GM23338 (cell line): Measurements from ENCODE around the gene MCTP1. TPM values are rescaled to one million over a fixed set of nuclear protein-coding genes. Genes with fewer than 3 reads are reported as not detected.

Source experiments
- ATAC-seq: fragments of 200-7000 bp; cut with Tn5 transposase; 3 replicates; pipeline ENCODE4 v1.9.1; 2020
- DNase-seq: peaks from one replicate; pipeline ENCODE4 v3.0.0-alpha.2; 2015; ENCODE audit warnings: low spot score
- H2AFZ ChIP-seq: fragments of 200-600 bp; sonication (generic); 2 replicates; pipeline ENCODE4 v1.8.0; 2016; ENCODE audit warnings: antibody characterized with exemption, mild to moderate bottlenecking, moderate library complexity
- H3F3A ChIP-seq: fragments of 200-600 bp; sonication (generic); replicated peaks from 2 replicates; pipeline ENCODE4 v1.8.0; 2017; ENCODE audit warnings: antibody characterized with exemption, mixed run types, low read depth
- H3K27ac ChIP-seq: fragments of 200-600 bp; sonication (generic); 2 replicates; pipeline ENCODE4 v1.6.1; 2016; ENCODE audit warnings: low read depth
- H3K27me3 ChIP-seq: fragments of 200-600 bp; sonication (generic); 2 replicates; pipeline ENCODE4 v1.8.0; 2016; ENCODE audit warnings: mild to moderate bottlenecking, mixed run types, moderate library complexity; ENCODE audit not compliant: insufficient read depth
- H3K36me3 ChIP-seq: fragments of 200-600 bp; sonication (generic); 2 replicates; pipeline ENCODE4 v1.8.0; 2016; ENCODE audit warnings: mild to moderate bottlenecking; ENCODE audit not compliant: insufficient read depth
- H3K4me1 ChIP-seq: fragments of 200-600 bp; sonication (generic); 2 replicates; pipeline ENCODE4 v1.8.0; 2016; ENCODE audit warnings: mild to moderate bottlenecking, moderate library complexity; ENCODE audit not compliant: insufficient read depth
- H3K4me2 ChIP-seq: fragments of 200-600 bp; sonication (generic); 2 replicates; pipeline ENCODE4 v1.7.1; 2017; ENCODE audit warnings: mixed run types
- H3K4me3 ChIP-seq: fragments of 200-600 bp; sonication (generic); 2 replicates; pipeline ENCODE4 v1.6.1; 2016; ENCODE audit warnings: mixed run types
- H3K79me2 ChIP-seq: fragments of 200-600 bp; sonication (generic); replicated peaks from 2 replicates; pipeline ENCODE4 v1.8.0; 2017; ENCODE audit warnings: mild to moderate bottlenecking; ENCODE audit not compliant: insufficient read depth
- H3K9me2 ChIP-seq: fragments of 200-600 bp; sonication (generic); 2 replicates; pipeline ENCODE4 v1.8.0; 2017; ENCODE audit not compliant: insufficient read depth
- H4K20me1 ChIP-seq: fragments of 200-600 bp; sonication (generic); replicated peaks from 2 replicates; pipeline ENCODE4 v1.8.0; 2017; ENCODE audit warnings: mild to moderate bottlenecking; ENCODE audit not compliant: insufficient read depth
- H3K27ac Mint-ChIP-seq: 2 replicates; pipeline ENCODE4 v1.8.0; 2020; ENCODE audit warnings: inconsistent platforms, mild to moderate bottlenecking, moderate library complexity, mixed read lengths
- H3K27me3 Mint-ChIP-seq: 3 replicates; pipeline ENCODE4 v1.8.0; 2022; ENCODE audit warnings: low read depth, mild to moderate bottlenecking, moderate library complexity, mixed read lengths, inconsistent platforms; ENCODE audit not compliant: insufficient read depth, poor library complexity
- H3K36me3 Mint-ChIP-seq: 3 replicates; pipeline ENCODE4 v1.8.0; 2021; ENCODE audit warnings: low read depth, mild to moderate bottlenecking, inconsistent platforms, moderate library complexity, mixed read lengths
- H3K4me1 Mint-ChIP-seq: 3 replicates; pipeline ENCODE4 v1.8.0; 2020; ENCODE audit warnings: mild to moderate bottlenecking, inconsistent platforms, mixed read lengths
- H3K4me3 Mint-ChIP-seq: 3 replicates; pipeline ENCODE4 v1.8.0; 2021; ENCODE audit warnings: moderate library complexity, mild to moderate bottlenecking, inconsistent platforms, mixed read lengths
- H3K9me3 Mint-ChIP-seq: 3 replicates; pipeline ENCODE4 v1.8.0; 2020; ENCODE audit warnings: moderate library complexity, mild to moderate bottlenecking, inconsistent platforms, mixed read lengths
- CREB1 ChIP-seq: fragments of 250-450 bp; sonication (Bioruptor Pico); IDR thresholded peaks from 2 replicates; pipeline ENCODE4 v1.5.0; 2020; ENCODE audit warnings: low read depth, mild to moderate bottlenecking, moderate library complexity
- CTCF ChIP-seq, 2 experiments: fragments of 200-600 bp in 1 of 2; sonication (generic) in 1 of 2; conservative IDR thresholded peaks; 2 replicates each; pipeline versions ENCODE4 v1.5.1 to v1.6.1; 2016 to 2017; ENCODE audit warnings: antibody characterized with exemption in 2 of 2, low read depth in 2 of 2, mild to moderate bottlenecking in 2 of 2, moderate library complexity in 1 of 2
- ETS1 ChIP-seq: IDR thresholded peaks from 2 replicates; pipeline ENCODE4 v1.6.1; 2016; ENCODE audit warnings: antibody characterized with exemption
- EZH2 ChIP-seq: fragments of 200-600 bp; sonication (generic); IDR thresholded peaks from one replicate; pipeline ENCODE4 v1.8.0; 2017; ENCODE audit warnings: antibody characterized with exemption, mild to moderate bottlenecking, low read depth; ENCODE audit not compliant: unreplicated experiment
- EZH2phosphoT487 ChIP-seq: fragments of 200-600 bp; sonication (generic); IDR thresholded peaks from one replicate; pipeline ENCODE4 v1.8.1; 2018; ENCODE audit warnings: antibody characterized with exemption; ENCODE audit not compliant: unreplicated experiment
- NANOG ChIP-seq: IDR thresholded peaks from 2 replicates; pipeline ENCODE4 v1.6.1; 2016; ENCODE audit warnings: antibody characterized with exemption, borderline replicate concordance
- STAT1 ChIP-seq: IDR thresholded peaks from one replicate; pipeline ENCODE4 v1.6.1; 2016; ENCODE audit warnings: antibody characterized with exemption; ENCODE audit not compliant: unreplicated experiment
- ZNF114 ChIP-seq: fragments of 250-450 bp; sonication (Bioruptor Pico); IDR thresholded peaks from 2 replicates; pipeline ENCODE4 v1.5.0; 2020; ENCODE audit warnings: mild to moderate bottlenecking, moderate library complexity
- ZNF331 ChIP-seq: fragments of 250-450 bp; sonication (Bioruptor Pico); IDR thresholded peaks from 2 replicates; pipeline ENCODE4 v1.5.0; 2020; ENCODE audit warnings: low read depth, mild to moderate bottlenecking, moderate library complexity
- polyA plus RNA-seq: library from polyadenylated mRNA; unstranded; fragments of >200 nt; fragmentation: Nextera tagmentation; extraction: Ambion mirVana; gene quantifications from 2 replicates; pipeline ENCODE4 v1.2.1, GENCODE V29; 2016
- total RNA-seq: library from RNA; depleted of rRNA; stranded (reverse); fragments of >200 nt; shearing (Covaris generic); gene quantifications from 2 replicates; pipeline ENCODE4 v1.2.3, GENCODE V29; 2014

The MCTP1 gene
- total and polyA plus RNA-seq, 2 experiments from 2014 or later, result 3.7 to 4.2 TPM

- H3K79me2 ChIP-seq, result no peaks in the 10 kb centered on the region
- H3F3A ChIP-seq, result no peaks in the 10 kb centered on the region
- no peak for ATAC-seq
- no peak overlapping the region for H3K27ac Mint-ChIP-seq
- no peak overlapping the region for H2AFZ ChIP-seq
- H3K4me2 ChIP-seq, result no peak overlapping the region
- no peak overlapping the region for H3K4me3 ChIP-seq
- no peak overlapping the region for H3K4me3 Mint-ChIP-seq
- TF ChIP-seq EZH2phosphoT487 (no peak), CREB1 (no peak)
- no peaks in the 10 kb centered on the region for H3K9me2 ChIP-seq
- no peaks in the 10 kb centered on the region for H3K36me3 ChIP-seq
- H3K27ac ChIP-seq, result no peak overlapping the region
- H3K36me3 Mint-ChIP-seq, result peaks cover 7% of the 10 kb centered on the region; the same call in 2 of the 3 replicates
- H4K20me1 ChIP-seq, result no peaks in the 10 kb centered on the region
- peaks cover 12% of the 10 kb centered on the region for H3K4me1 Mint-ChIP-seq
- no peaks in the 10 kb centered on the region; the same call in 1 of the 2 replicates for H3K4me1 ChIP-seq
- no peak for DNase-seq
- H3K9me3 Mint-ChIP-seq, result no peaks in the 10 kb centered on the region
- H3K27me3 Mint-ChIP-seq, result no peaks in the 10 kb centered on the region
- no peaks in the 10 kb centered on the region for H3K27me3 ChIP-seq
Measured at GRCh38 chr5:94702729-94703128, 582.2 kb downstream of the MCTP1 start.

GRCh38 chr5:94700592-94700991 is 584.3 kb downstream of the MCTP1 start:
- no peaks in the 10 kb centered on the region for H3K36me3 ChIP-seq
- TF ChIP-seq EZH2, result no peak
- no peak for TF ChIP-seq CTCF (conservative IDR thresholded peaks at IDR 0.05; ENCODE audit: low read depth in 2 of 2)
- no peak for TF ChIP-seq STAT1
- TF ChIP-seq NANOG, result no peak
- no peak for TF ChIP-seq ETS1
- TF ChIP-seq ZNF331 (CRISPR knock-in tag), result no peak
- no peak for TF ChIP-seq EZH2phosphoT487
- Mint-ChIP-seq H3K36me3 (peaks cover 7% of the 10 kb centered on the region; the same call in 2 of the 3 replicates), H3K4me3 (no peak overlapping the region), H3K27me3 (no peaks in the 10 kb centered on the region), H3K4me1 (no peaks in the 10 kb centered on the region; the same call in 2 of the 3 replicates), H3K9me3 (no peaks in the 10 kb centered on the region), H3K27ac (no peak overlapping the region)
- no peak overlapping the region for H2AFZ ChIP-seq
- H3K9me2 ChIP-seq, result no peaks in the 10 kb centered on the region
- no peak overlapping the region for H3K27ac ChIP-seq
- ATAC-seq, result no peak
- H3K4me1 ChIP-seq, result no peaks in the 10 kb centered on the region
- H3F3A ChIP-seq, result no peaks in the 10 kb centered on the region
- no peak overlapping the region for H3K4me3 ChIP-seq
- no peaks in the 10 kb centered on the region for H3K79me2 ChIP-seq
- no peak for DNase-seq
- H4K20me1 ChIP-seq, result no peaks in the 10 kb centered on the region
- no peak overlapping the region for H3K4me2 ChIP-seq
- no peaks in the 10 kb centered on the region for H3K27me3 ChIP-seq

- no peak for DNase-seq
- no peaks in the 10 kb centered on the region for H4K20me1 ChIP-seq
- no peaks in the 10 kb centered on the region for H3K27me3 ChIP-seq
- no peak for ATAC-seq
- H2AFZ ChIP-seq, result no peak overlapping the region
- Mint-ChIP-seq H3K27ac (no peak overlapping the region), H3K36me3 (peaks cover 7% of the 10 kb centered on the region; the same call in 2 of the 3 replicates), H3K4me3 (no peak overlapping the region), H3K27me3 (no peaks in the 10 kb centered on the region), H3K4me1 (no peaks in the 10 kb centered on the region; the same call in 2 of the 3 replicates), H3K9me3 (no peaks in the 10 kb centered on the region)
- H3K79me2 ChIP-seq, result no peaks in the 10 kb centered on the region
- no peak overlapping the region for H3K27ac ChIP-seq
- H3K4me3 ChIP-seq, result no peak overlapping the region
- H3K36me3 ChIP-seq, result no peaks in the 10 kb centered on the region
- no peak overlapping the region for H3K4me2 ChIP-seq
- H3K4me1 ChIP-seq, result no peaks in the 10 kb centered on the region
- H3K9me2 ChIP-seq, result no peaks in the 10 kb centered on the region
- H3F3A ChIP-seq, result no peaks in the 10 kb centered on the region
- TF ChIP-seq NANOG (no peak), CTCF (conservative IDR thresholded peaks at IDR 0.05; ENCODE audit: low read depth in 2 of 2) (no peak), EZH2 (no peak), CREB1 (no peak), ZNF114 (CRISPR knock-in tag) (no peak)
Measured at GRCh38 chr5:94699562-94699961, 585.3 kb downstream of the MCTP1 start.
